ENCODE data around the gene CHRNG.

CHRNG gene

GRCh38 chr2:232539298-232540231 is at the start of gene CHRNG:
Gene CHRNG, plus strand, starts transcription at chr2:232539692. Its CDS starts 56 bp downstream, at chr2:232539748.
- TF ChIP-seq CTCF (conservative IDR thresholded peaks at IDR 0.05) = no peak
- no peak for TF ChIP-seq ZFX (IDR thresholded peaks at IDR 0.05)
- no peak within 1 kb of the TSS for H3K27ac ChIP-seq

- TF ChIP-seq ZFX (IDR thresholded peaks at IDR 0.05) = no peak
- TF ChIP-seq CTCF (conservative IDR thresholded peaks at IDR 0.05) = no peak
- H3K27ac ChIP-seq = no peak overlapping the region
Observed at GRCh38 chr2:232490221-232491138, 49.0 kb upstream of the CHRNG start.

GRCh38 chr2:232491139-232491780 is 48.2 kb upstream of the CHRNG start:
- H3K27ac ChIP-seq = no peak overlapping the region
- TF ChIP-seq ZFX (IDR thresholded peaks at IDR 0.05) (no peak), CTCF (conservative IDR thresholded peaks at IDR 0.05) (no peak)

GRCh38 chr2:232492236-232492848 is 47.1 kb upstream of the CHRNG start:
- no peak overlapping the region for H3K27ac ChIP-seq
- no peak for TF ChIP-seq CTCF (conservative IDR thresholded peaks at IDR 0.05)
- TF ChIP-seq ZFX (IDR thresholded peaks at IDR 0.05) = no peak

- TF ChIP-seq CTCF (conservative IDR thresholded peaks at IDR 0.05) (no peak), ZFX (IDR thresholded peaks at IDR 0.05) (no peak)
- H3K27ac ChIP-seq = no peak overlapping the region
Observed at GRCh38 chr2:232492963-232493700, 46.4 kb upstream of the CHRNG start.

- TF ChIP-seq CTCF (conservative IDR thresholded peaks at IDR 0.05) (no peak), ZFX (IDR thresholded peaks at IDR 0.05) (no peak)
- H3K27ac ChIP-seq = no peak overlapping the region
Observed at GRCh38 chr2:232493701-232494474, 45.6 kb upstream of the CHRNG start.
